GM21529 (cell line): ENCODE results near the gene TRIP12.
A peak's percentile ranks its signal among the peaks of the same experiment; 100 is the strongest.
"Not testable (repeated sequence)": the region's sequence is repeated elsewhere in the genome, so short reads cannot be mapped to it uniquely, and the experiment has no call there.

Experiments
- ATAC-seq: cut with Tn5 transposase; IDR thresholded peaks from one replicate; pipeline ENCODE4 v1.9.1; 2021; ENCODE audit not compliant: unreplicated experiment

The TRIP12 gene

GRCh38 chr2:229725716-229726574, 195.9 kb downstream of the TRIP12 start:
- ATAC-seq: no peak

GRCh38 chr2:229723192-229723591, 198.6 kb downstream of the TRIP12 start:
- not testable (repeated sequence) for ATAC-seq

- no peak for ATAC-seq
Measured at GRCh38 chr2:229719926-229720647, 201.7 kb downstream of the TRIP12 start.

GRCh38 chr2:229718057-229718456, 203.8 kb downstream of the TRIP12 start:
- ATAC-seq: no peak

- ATAC-seq: no peak
Measured at GRCh38 chr2:229715895-229716507, 205.8 kb downstream of the TRIP12 start.

GRCh38 chr2:229714736-229715541, 206.9 kb downstream of the TRIP12 start:
- ATAC-seq: peak; percentile 28

- ATAC-seq: peak; percentile 82
Measured at GRCh38 chr2:229714080-229714735, 207.6 kb downstream of the TRIP12 start, which contains the start of gene DNER. Gene DNER (minus strand): TSS chr2:229714555. CDS start chr2:229714423, 132 bp downstream.
